Left lung (tissue), 10 donors: ENCODE data around the gene RRBP1. TPM values are rescaled to one million over a fixed set of nuclear protein-coding genes. Genes with fewer than 3 reads are reported as not detected.

Experiments used
- ATAC-seq: fragments of 200-7000 bp; cut with Tn5 transposase; one replicate; pipeline ENCODE4 v1.9.1; 2020; ENCODE audit warnings: moderate library complexity
- DNase-seq, 4 donors: peaks; one replicate each; pipeline ENCODE4 v3.0.0-alpha.2; 2013 to 2020
- H3K27ac ChIP-seq, 2 donors: fragments of 200-600 bp; sonication (generic) in 1 of 2; one replicate each; pipeline versions ENCODE4 v1.5.0 to v1.8.0; 2020 to 2021
- H3K27me3 ChIP-seq, 2 donors: fragments of 200-600 bp; sonication (generic) in 1 of 2; one replicate each; pipeline versions ENCODE4 v1.5.0 to v1.8.0; 2020 to 2021
- H3K36me3 ChIP-seq, 2 donors: fragments of 200-600 bp; sonication (generic) in 1 of 2; one replicate each; pipeline versions ENCODE4 v1.5.0 to v1.8.0; 2020 to 2021
- H3K4me1 ChIP-seq, 2 donors: fragments of 200-600 bp; one replicate each; pipeline ENCODE4 v1.8.0; 2021
- H3K4me3 ChIP-seq, 2 donors: fragments of 200-600 bp; sonication (generic) in 1 of 2; one replicate each; pipeline versions ENCODE4 v1.5.0 to v1.8.0; 2020 to 2021; ENCODE audit warnings: mild to moderate bottlenecking in 1 of 2
- H3K9me3 ChIP-seq, 2 donors: fragments of 200-600 bp; sonication (generic) in 1 of 2; one replicate each; pipeline versions ENCODE4 v1.5.0 to v1.8.0; 2020 to 2021
- CTCF ChIP-seq, 2 donors: fragments of 200-600 bp; sonication (generic) in 1 of 2; IDR thresholded peaks; one replicate each; pipeline versions ENCODE4 v1.5.0 to v1.8.0; 2021; ENCODE audit warnings: antibody characterized with exemption in 2 of 2
- intact Hi-C, 2 donors: fragments of 100-400 bp; cut with DNase I; formaldehyde crosslinking; loops; one replicate each; pipeline versions ENCODE4 v1.11.2 to v1.14.2; 2022
- polyA plus RNA-seq, 6 donors: library from polyadenylated mRNA; unstranded; fragments of 120-200 nt; gene quantifications; one replicate each; pipeline ENCODE4 v1.2.1, GENCODE V29; 2013; ENCODE audit not compliant: insufficient read length in 6 of 6
- total RNA-seq, 2 donors: library from RNA; stranded (reverse); fragmentation: NEBNext Ultra II Directional; extraction: Animal tissue kit (Norgen Biotek cat#: 25700); gene quantifications; one replicate each; pipeline ENCODE4 v1.2.1, GENCODE V29; 2021
- donor health status: DM: no; HTN: yes; CAD: no.
- donor health status: DM: no; HTN: no; CAD: no.

Gene RRBP1
- total and polyA plus RNA-seq, 8 donors, result 110 to 263 (median 131) TPM

- H3K36me3 ChIP-seq, result peaks cover 0 to 6% of the 10 kb centered on the region in 2 donors
- no peak for TF ChIP-seq CTCF (IDR thresholded peaks at IDR 0.05)
- DNase-seq (no peak), ATAC-seq (no peak)
- intact Hi-C loops, result no loop called here
- no peaks in the 10 kb centered on the region for H3K27me3 ChIP-seq
- no peak overlapping the region for H3K27ac ChIP-seq
- peaks cover 9 to 19% of the 10 kb centered on the region in 2 donors for H3K4me1 ChIP-seq
- H3K4me3 ChIP-seq, result no peak overlapping the region
- H3K9me3 ChIP-seq, result no peaks in the 10 kb centered on the region
Observed at GRCh38 chr20:17583126-17583525, 98.9 kb downstream of the RRBP1 start.

GRCh38 chr20:17580895-17581294 lies 101.1 kb downstream of the RRBP1 start:
- H3K4me3 ChIP-seq, result no peak overlapping the region
- intact Hi-C loops, result no loop called here
- H3K9me3 ChIP-seq, result no peaks in the 10 kb centered on the region
- no peak overlapping the region for H3K27ac ChIP-seq
- no peak for DNase-seq
- TF ChIP-seq CTCF (IDR thresholded peaks at IDR 0.05), result no peak
- no peaks in the 10 kb centered on the region for H3K27me3 ChIP-seq
- H3K4me1 ChIP-seq, result peaks cover 7 to 28% of the 10 kb centered on the region in 2 donors
- no peak for ATAC-seq
- H3K36me3 ChIP-seq, result peaks cover 0 to 6% of the 10 kb centered on the region in 2 donors

- ATAC-seq, result no peak
- intact Hi-C loops, result no loop called here
- Histone ChIP-seq H3K4me1 (peaks cover 7 to 24% of the 10 kb centered on the region in 2 donors), H3K36me3 (peaks cover 0 to 6% of the 10 kb centered on the region in 2 donors), H3K9me3 (no peaks in the 10 kb centered on the region), H3K27ac (no peak overlapping the region), H3K27me3 (no peaks in the 10 kb centered on the region), H3K4me3 (no peak overlapping the region)
- DNase-seq, result no peak
- TF ChIP-seq CTCF (IDR thresholded peaks at IDR 0.05), result no peak
Observed at GRCh38 chr20:17579369-17580039, 102.5 kb downstream of the RRBP1 start.

GRCh38 chr20:17576215-17576614 lies 105.8 kb downstream of the RRBP1 start:
- ATAC-seq (no peak), DNase-seq (no peak)
- Histone ChIP-seq H3K4me1 (peaks cover 26 to 49% of the 10 kb centered on the region in 2 donors), H3K27ac (no peak overlapping the region), H3K9me3 (no peaks in the 10 kb centered on the region), H3K27me3 (no peaks in the 10 kb centered on the region), H3K4me3 (no peak overlapping the region), H3K36me3 (no peaks in the 10 kb centered on the region)
- TF ChIP-seq CTCF (IDR thresholded peaks at IDR 0.05), result no peak
- intact Hi-C loops, result no loop called here

- peak overlapping the region in 1 of 2 donors; percentile 79 for H3K4me3 ChIP-seq
- H3K27me3 ChIP-seq, result peaks cover 0 to 8% of the 10 kb centered on the region in 2 donors
- H3K36me3 ChIP-seq, result no peaks in the 10 kb centered on the region
- no peaks in the 10 kb centered on the region for H3K9me3 ChIP-seq
- no peak for ATAC-seq
- DNase-seq, result peak in 2 of 4 donors; percentile 54 to 66
- intact Hi-C loops, result no loop called here
- no peak for TF ChIP-seq CTCF (IDR thresholded peaks at IDR 0.05)
- H3K4me1 ChIP-seq, result peaks cover 20 to 56% of the 10 kb centered on the region in 2 donors
- peak overlapping the region; percentile 23 to 99 for H3K27ac ChIP-seq
Observed at GRCh38 chr20:17573463-17573862, 108.6 kb downstream of the RRBP1 start.
